Activated naive CD4-positive, alpha-beta T cell treated with Interleukin-2 at 50 U/mL for 16 hours (primary cell): ENCODE data around the gene SLCO1B3.

Experiments used
- DNase-seq: peaks from one replicate; pipeline ENCODE4 v3.0.0-alpha.2; 2020

SLCO1B3 gene

DNA sequence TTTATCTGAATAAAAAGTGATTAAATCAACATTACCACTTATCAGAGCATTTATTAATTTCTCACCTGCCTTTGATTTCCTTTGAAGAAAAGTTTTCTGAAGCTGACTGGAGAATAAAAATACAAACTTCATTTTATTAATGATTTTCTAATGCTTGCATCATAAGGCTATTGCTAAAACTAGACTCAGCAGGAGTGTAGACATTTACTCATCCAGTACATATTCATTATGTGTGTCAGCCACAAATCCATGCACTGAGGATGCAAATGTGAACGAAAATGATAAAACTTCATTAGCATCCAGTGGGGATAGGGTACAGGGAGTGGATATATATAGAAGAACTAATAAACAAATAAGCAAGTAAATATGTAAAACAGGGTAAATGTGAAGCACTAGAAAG lies 74.6 kb downstream of the SLCO1B3 start:
- DNase-seq: no peak

DNA sequence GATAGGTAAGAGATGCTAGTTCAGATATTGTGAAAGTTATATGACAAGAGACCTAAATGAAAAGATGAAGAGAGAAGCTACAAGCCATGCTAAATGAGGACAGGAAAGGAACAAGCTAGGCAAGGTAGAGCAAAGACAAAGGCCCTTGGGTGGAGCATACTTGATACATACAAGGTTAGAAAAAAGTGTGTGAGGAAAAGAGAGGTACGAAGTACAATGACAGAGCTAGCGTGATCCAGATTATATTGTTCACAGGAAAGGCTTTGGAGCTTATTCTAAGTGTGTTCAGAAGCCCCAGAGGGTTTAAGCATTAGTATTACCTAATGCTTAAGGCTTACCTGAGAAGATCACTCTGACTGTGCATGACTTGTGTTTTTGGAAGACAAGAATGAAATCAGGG lies 75.0 kb downstream of the SLCO1B3 start:
- no peak for DNase-seq

- DNase-seq: no peak
Measured at GRCh38 chr12:20917269-20917668, 106.8 kb downstream of the SLCO1B3 start.

- DNase-seq: no peak
Measured at GRCh38 chr12:20917819-20918218, 107.3 kb downstream of the SLCO1B3 start.

- DNase-seq: no peak
Measured at GRCh38 chr12:20931894-20932293, 121.4 kb downstream of the SLCO1B3 start.

GRCh38 chr12:20946732-20947131 lies 136.2 kb downstream of the SLCO1B3 start:
- DNase-seq: peak; percentile 2

- DNase-seq: no peak
Measured at GRCh38 chr12:20950248-20950647, 139.7 kb downstream of the SLCO1B3 start.

- DNase-seq: no peak
Measured at GRCh38 chr12:20963303-20963702, 152.8 kb downstream of the SLCO1B3 start.

DNA sequence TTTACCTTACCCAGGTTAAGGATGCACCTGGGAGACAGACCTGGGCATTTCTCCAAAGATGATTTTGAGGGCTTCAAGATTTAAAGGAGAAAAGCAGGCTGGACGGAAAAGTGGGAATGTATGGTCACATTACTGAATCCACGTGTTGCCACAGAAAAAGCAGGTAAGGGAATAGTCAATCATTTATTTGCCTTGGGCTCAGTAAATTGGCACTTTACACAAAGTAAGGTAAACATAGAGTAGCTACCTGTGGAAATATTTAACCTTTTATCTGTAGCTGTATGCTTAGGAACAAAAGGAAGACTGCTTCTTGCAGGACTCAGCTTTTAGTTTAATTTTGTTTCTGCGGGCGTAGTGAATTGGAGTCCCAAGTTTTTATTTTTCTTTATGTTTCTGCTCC lies 153.3 kb downstream of the SLCO1B3 start:
- no peak for DNase-seq
